Measurements from ENCODE around the gene ZNF425.
"Not testable (repeated sequence)": the region's sequence is repeated elsewhere in the genome, so short reads cannot be mapped to it uniquely, and the experiment has no call there.

Gene ZNF425, protein sequence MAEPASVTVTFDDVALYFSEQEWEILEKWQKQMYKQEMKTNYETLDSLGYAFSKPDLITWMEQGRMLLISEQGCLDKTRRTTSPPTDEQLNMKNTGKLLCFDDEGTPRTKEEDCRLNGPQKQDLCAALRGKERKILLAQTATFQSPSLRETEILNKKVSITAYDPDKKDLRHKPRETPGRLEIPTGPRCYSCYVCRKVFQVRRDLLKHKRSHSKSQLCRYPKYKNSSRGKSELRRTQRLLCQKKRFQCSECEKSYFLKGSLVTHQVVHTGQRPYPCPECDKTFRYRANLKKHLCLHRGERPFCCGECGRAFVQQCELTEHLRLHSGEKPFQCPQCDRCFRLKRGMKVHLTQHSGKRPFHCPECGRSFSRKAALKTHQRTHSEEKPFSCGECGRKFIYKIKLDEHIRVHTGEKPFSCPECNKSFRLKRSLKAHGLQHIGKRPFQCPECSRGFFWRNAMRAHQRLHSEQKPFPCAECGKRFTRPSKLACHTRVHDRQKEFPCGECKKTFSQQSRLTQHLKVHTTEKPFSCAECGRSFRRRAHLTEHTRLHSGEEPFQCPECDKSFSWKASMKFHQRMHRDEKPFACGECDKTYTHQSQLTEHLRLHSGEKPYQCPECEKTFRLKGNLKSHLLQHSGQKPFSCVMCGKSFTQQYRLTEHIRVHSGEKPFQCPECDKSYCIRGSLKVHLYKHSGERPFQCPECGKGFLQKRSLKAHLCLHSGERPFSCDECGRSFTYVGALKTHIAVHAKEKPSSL

DNA sequence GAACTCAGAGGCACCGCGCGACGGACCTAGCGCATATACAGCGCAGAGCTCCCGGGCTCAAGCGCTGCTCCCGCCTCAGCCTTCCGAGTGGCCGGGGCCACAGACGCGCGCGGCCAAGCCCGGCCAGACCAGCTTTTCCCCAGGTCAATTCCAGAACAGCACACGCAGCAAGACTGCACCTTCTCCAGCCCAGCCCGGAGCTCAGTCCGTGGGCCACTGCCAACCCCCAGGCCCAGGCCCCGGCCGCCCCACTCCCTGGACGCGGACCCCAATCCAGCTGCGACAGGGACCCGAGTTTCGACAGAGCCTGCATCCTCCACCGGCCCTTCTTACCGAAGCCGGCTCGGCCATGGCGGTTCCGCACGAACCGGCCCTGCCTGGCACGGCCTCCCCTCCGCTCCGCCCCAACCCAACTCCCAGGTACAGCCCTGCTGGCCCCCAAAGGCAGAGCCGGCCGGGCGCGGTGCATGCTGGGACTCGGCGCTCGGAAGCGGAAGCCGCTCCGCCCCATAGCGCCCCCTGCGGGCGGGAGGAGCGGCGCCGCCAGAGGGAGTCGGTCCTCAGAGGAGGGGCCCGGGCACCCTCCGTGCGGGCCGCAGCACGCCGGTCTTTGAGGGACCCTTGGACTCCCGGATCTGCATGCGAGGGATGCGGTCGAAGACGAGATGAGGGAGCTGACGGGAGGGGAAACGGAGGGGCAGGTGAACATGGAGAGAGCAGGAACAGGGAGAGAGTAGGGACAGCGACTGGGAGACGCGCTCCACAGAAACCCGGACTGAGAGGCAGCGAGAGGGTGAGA, at the start of gene ZNF425:
Gene ZNF425, minus strand, starts transcription at position 462 of the 799 bp plus-strand sequence. Its CDS starts 111 bp downstream, at position 351.
- peak; percentile 96 to 98 for DNase-seq

DNA sequence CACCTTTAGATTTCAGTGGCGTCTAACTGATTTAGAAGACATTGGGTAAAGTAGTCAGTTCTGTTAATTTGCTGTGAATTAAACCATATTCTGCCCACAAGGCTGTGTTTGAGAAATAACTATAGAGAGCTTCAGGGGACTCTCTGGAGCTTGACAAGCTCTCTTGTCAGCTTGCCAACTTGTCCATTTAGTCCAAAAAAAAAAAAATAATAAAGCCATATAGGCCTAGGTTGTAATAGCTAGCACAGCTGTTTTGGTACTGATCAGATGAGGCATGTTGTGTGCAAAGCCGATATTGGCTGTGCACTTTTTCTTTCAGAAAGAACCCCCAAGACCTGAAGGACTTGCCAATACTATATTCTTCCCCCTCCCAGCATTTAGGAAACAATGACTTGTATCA, 49.0 kb upstream of the ZNF425 start:
- DNase-seq = no peak

DNA sequence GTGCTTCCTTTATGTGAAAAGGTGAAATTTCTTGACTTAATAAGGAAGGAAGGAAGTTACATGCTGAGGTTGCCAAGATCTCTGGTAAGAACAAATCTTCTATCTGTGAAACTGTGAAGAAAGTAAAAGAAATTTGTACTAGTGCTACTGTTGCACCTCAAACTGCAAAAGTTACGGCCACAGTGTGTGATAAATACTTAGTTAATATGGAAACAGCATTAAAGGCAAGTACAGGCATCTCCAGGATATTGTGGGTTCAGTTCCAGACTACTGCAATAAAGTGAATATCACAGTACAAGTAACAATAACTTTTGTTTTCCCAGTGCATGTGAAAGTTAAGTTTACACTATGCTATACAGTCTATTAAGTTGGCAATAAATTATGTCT, 46.4 kb upstream of the ZNF425 start:
- no peak for DNase-seq

DNA sequence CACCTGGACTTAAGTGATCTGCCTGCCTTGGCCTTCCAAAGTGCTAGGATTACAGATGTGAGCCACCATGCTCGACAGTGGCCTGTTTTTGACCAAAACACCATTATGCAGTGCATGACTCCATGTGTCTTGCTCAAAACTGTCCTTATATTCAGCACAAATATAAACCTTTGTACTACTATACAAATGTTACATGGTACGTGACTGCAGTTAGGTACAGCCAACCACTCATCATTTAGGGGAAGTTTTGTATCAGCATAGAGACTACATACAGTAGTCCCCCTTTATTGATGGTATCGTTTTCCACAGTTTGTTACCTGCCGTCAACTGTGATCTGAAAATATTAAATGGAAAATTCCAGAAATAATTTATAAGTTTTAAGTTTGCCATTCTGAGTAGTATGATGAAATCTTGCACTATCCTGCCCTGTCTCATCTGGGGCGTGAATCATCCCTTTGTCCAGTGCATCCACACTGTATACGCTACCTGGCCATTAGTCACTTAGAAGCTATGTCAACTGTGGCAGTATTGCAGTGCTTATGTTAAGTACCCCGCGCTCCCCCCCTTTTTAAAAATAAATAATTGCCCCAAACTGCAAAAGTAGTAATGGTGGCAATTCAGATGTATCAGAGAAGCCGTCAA, 45.9 kb upstream of the ZNF425 start:
- no peak for DNase-seq

DNA sequence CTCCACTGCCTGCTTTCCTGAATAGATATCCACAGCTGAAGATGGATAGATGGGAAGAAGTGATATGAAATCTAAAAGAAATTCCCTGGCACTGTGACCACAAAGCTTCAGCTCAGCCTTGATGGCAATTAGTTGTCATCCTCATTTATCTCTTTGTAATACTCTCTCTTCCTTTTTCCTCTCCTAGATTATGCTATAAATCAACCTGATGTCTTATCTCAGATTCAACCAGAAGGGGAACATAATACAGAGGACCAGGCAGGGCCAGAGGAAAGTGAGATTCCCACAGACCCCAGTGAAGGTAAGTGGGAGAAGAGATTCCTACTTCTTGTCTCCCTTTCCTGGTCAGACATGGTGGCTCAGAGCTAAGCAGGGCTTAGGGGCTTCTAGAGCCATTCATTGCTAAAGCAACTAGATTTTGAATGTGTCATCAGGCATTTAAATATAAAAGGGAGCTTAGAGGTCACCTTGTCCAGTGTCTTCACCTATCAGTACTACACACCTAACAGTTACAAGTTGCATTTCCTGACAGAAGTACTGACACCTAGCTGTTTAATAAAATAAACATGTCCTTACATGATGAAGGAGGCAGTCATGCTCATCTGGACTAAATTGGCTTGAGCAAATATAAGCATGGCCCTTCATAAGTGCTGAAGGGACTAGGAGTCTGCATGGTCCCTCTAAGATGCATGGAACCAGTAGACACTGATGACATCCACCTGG, 40.7 kb upstream of the ZNF425 start:
- no peak for DNase-seq

DNA sequence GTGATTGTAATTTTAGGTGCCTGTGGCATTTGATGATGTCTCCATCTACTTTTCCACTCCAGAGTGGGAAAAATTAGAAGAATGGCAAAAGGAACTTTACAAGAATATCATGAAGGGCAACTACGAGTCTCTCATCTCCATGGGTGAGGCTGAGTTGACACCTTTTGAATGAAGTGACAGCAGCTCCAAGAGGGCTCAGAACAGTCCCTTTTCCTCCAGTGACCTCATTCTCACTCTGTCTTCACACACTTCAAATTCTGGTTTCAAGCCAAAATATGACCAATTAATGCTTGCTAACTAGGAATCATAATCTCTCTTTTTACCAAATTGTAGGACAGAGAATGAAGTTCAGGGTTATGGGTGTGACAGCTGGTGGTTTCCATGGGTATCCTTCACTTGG, 40.0 kb upstream of the ZNF425 start:
- no peak for DNase-seq

DNA sequence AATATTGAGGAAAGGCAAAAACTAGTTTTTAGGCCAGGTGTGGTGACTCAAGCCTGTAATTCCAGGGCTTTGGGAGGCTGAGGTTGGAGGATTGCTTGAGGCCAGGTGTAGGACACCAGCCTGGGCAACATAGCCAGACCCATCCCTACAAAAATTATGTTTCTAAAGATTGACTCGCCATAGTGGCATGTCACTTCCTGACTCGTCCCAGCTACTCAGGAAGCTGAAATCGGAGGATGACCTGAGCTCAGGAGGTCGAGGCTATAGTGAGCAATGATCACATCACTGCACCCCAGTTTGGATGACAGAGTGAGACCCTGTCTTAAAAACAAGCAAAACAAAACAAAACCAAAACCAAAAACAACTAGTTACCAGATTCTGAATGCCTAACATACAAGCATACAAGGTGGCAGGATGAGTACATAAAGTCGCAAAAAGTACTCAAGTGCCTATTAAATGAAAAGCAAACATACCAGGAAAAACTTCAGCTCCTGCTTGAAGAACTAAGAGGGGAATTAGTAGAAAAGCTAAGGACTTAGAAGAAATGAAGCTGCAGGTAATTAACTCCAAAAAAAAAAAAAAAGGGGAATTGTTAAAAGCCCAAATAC, 35.2 kb upstream of the ZNF425 start:
- no peak for DNase-seq

DNA sequence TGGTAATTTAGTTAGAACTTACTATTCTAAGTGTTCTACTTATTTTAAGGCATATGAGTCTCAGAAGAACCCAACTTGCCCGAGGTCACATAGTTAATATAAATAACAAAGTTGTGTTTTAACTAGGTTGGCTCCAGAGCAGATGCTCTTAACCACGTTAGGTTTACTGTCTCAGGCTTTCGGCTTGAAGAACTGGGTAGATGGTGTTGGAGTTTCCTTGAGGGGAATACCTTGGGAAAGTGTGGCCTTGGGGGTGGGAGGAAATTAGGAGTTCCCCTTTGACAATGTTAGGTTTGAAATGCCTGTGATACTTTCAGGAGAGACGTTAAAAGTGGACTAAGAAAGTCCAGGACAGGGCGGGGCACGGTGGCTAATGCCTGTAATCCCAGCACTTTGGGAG, 30.8 kb upstream of the ZNF425 start:
- DNase-seq = no peak

DNA sequence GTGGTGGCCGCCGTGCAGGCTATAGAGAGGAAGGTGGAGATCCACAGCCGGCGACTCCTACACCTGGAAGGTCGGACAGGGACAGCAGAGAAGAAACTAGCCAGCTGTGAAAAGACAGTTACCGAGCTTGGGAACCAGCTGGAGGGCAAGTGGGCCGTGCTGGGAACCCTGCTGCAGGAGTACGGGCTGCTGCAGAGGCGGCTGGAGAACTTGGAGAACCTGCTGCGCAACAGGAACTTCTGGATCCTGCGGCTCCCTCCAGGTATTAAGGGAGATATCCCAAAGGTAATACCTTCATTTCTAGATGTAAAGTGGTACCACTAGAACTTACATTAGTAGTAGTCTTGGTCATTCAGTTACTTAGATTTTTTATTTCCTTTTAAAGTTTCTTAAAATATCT, 27.9 kb upstream of the ZNF425 start:
- DNase-seq = no peak

DNA sequence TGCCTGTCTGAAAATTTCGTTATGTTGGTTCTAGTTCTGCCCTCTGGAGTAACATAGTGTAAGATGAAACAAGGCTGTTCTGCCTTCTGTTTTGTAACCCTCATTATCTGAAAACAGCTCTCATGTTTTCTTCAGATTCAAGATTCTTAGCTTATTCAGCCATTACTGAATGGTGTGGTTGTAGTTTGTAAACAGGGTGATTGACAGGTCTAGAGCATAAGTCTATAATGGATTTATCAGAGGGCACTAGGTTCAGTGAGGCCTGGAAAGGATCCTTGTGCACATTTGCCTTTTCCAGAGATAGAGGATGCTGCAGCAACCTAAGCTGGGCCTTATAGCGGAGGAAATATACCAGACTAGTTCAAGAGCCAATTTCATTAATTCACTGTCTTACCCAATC, 27.2 kb upstream of the ZNF425 start:
- DNase-seq = no peak

DNA sequence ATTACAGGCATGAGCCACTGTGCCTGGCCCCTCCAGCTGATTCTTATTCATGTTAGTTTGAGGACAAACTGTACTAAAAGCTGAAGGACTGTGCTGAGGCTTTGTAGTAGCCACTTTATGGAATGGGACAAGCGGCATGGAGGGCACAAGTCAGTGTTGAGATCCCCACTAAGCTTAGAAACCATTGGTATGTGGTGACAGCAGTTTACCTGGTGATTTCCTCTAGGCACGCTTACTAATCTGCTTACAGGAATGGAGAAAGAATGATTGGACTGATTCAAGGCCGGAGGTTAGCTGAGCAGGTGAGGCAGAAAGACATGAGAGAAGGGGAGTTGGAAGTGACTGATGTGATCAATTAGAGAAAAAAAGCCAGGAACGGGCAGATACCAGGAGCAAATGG, 24.9 kb upstream of the ZNF425 start:
- DNase-seq = no peak

DNA sequence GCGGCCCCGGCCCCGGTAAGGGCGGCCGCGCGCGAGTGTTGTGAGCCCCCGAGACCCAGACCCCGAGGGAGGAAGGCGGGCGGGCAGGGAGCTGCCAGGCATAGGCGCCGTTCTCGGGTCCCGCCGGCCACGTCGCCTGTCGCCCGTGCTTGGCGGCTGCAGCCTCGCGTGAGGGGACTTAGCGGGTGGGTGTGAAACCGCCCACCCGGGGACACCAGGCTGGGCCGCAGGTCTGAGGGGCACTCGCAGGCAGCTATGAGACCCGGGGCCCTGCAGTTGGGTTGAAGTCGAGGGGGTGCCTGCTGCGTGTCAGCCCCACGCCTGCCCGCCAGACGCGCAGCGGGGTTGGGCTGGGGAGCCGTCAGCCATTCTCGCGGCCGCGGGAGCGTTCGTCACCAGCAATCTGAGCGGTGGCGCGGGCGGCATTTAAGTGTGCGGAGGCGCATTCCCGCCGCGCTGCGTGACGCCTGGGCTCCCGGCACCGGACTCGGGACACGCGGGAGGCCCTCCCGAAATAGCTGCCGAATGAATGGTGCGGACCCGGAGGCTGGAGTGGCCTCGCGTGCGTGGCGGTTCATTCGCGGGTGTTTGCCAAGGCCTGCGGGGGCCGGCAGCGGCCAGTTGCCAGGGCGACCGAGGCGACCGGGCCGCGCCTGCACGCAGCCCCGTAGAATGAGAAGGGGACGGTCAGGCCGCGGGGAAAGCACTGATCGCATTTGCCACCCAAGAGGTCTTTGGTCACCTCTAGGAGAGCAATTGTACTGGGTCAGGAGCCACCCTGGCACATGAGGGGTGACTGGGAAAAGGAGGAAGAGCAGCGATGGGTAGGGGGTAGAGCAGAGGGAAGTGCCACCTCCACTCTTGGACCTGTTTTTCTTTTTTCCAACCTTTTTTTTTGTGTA, 21.9 kb upstream of the ZNF425 start:
- peak; percentile 41 to 56 for DNase-seq

DNA sequence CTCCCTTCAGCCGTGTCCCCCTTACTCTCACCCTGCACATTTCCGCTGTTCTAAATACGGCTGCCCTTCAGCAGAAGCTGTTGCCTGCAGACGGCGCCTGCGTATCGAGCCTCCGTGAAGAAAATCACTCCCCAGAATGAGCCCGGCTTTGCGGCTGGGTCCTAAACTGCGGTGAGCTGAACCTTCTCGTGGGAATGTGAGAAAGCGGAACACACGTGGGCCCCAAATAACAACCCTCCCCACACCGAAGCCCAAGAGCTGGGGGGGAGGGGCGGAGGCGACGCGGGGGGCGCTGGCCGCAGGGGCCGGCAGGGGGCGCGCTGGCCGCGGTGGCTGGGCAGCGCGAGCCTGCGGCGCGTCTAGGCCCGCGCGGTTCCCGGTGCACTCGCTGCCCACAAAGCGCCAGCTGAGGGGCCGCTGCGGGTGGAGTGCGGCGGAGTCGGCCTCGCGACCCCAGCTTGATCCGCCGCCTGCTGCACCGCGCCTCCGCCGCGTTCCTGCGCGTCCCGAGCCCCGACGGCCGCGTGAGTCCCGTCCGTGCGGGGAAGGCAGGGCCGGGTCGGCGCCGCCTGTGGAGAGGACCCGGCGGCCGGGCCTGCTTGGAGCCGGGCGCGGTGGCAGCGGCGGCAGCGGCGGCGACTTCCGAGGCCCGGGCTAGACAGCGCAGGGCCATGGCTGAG, 21.1 kb upstream of the ZNF425 start, which contains the start of gene ZNF398:
Gene ZNF398, plus strand, starts transcription at position 382 of the 680 bp plus-strand sequence. Its CDS starts 290 bp downstream, at position 672.
- peak; percentile 73 to 83 for DNase-seq

DNA sequence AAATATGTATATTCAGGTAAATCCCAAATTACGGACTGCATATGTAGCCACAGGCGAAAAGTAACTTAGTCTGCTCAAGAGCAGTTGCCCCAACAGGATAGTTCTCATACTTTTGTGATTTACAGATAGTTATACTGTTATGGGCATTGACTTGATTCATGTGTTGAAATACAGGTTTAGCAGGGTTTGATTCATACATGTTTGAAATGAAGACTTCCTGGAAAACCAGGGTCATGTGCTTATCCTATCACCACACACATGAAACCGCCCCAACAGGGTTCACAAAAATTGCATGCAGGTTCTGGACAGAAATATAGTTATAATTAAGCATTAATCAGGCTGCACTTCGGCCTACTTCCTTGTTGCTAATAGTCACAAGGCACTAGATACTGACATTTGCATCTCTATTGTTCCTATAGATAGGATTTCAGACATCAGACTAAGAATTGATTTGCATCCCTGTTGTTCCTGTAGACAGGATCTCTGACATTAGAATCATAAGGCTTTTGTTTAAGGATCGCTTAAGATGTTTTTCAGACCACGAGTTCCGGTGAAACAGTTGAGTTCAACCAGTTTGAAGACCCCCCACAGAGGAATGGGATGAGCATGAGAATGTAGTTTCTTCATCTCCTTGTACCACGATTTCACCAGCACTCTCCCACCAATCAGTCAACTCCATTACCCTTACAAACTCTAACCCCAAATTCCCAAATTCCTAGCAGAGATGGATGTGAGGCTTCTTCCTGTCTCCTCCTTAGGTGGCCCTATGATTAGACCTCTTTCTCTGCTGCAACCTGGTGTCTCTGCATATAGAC, 19.1 kb upstream of the ZNF425 start:
- no peak for DNase-seq

DNA sequence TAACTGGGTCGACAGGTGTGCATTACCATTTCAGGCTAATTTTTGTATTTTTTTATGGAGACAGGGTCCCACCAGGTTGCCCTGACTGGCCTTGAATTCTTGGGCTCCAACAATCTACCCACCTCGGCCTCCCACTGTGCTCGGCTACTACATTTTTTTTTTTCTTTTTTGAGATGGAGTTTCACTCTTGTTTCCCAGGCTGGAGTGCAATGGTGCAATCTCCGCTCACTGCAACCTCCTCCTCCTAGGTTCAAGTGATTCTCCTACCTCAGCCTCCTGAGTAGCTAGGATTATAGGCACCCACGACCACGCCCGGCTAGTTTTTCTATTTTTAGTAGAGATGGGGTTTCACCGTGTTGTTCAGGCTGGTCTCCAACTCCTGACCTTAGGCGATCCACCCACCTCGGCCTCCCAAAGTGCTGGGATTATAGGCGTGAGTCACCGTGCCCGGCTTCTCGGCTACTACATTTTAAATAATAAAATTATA, 18.4 kb upstream of the ZNF425 start:
- not testable (repeated sequence) for DNase-seq

DNA sequence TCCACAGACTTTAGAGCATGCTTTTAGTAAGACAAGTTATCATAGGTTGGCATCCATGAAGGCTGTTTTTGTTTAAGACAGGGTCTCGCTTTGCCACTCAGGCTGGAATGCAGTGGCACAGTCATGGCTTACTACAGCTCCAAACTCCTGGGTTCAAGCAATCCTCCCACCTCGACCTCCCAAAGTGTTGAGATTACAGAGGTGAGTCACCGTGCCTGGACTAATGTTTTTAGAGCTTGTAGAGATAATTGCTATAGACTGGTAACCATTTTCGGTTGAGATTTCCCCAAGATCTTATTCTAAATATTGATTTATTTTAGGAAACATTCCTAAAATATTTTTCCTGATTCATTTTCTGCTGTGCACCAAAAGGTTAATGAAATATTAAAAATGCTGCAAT, 15.8 kb upstream of the ZNF425 start:
- no peak for DNase-seq

DNA sequence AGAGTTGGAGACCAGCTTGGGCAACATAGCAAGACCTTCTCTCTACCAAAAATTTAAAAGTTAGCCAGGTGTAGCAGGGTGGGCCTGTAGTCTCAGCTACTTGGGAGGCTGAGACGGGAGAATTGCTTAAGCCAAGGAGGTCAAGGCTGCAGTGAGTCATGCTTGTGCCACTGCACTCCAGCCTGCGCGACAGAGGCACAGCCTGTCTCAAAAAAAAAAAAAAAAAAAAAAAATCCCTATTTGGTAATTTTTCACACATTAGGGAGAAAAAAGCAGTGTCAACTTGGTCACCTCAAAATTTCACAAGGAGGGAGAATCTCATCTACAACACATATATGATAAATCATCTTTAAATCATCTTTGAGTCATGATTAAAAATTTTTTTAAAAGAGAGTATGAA, 14.7 kb upstream of the ZNF425 start:
- DNase-seq = no peak

DNA sequence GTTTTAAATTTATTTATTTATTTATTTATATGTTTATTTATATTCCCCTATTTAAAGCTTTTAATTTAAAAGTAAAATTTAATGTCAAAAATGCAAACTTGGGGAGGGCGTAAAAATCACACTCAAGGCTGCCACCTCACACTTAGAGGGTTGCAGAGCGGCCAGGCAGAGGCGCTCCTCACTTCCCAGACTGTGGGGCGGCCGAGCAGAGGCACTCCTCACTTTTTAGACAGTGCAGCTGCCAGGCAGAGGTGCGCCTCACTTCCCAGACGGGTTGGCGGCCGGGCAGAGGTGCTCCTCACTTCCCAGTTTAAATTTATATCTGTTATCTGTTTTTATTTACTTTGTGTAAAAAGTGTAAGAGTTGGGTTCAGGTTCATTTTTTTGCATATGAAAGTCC, 10.0 kb upstream of the ZNF425 start:
- no peak for DNase-seq
